Activated CD4-positive, alpha-beta T cell treated with anti-CD3 and anti-CD28 coated beads, Interleukin-2, amount 50 U/mL, for 48 hours (primary cell): ENCODE measurements around the gene BFAR.
"Not testable (repeated sequence)": the region's sequence is repeated elsewhere in the genome, so short reads cannot be mapped to it uniquely, and the experiment has no call there.

ENCODE experiments used
- DNase-seq, 2 experiments: peaks; one replicate each; pipeline ENCODE4 v3.0.0-alpha.2; 2020

The BFAR gene

GRCh38 chr16:14701859-14702258 is 69.1 kb downstream of the BFAR start:
- DNase-seq: not testable (repeated sequence)

DNA sequence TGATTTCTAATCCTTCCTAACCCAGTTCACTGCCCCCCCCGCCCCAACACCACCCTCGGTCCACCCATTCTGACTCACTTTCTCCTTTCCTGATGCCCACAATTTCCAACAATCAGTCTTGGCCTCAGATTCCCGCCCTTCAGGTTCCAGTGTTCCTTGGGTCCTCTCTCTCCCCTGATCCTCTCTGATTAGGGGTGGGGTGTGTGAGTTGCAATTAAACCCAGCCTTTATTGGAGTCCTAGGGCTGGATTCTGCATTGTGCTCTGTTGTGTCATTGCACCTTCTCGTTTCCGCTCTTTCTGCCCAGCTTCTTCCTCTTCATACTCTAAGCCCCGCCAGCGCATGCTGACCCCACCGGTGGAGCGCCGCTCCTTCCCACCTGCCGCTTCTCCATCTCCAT is 69.9 kb downstream of the BFAR start:
- not testable (repeated sequence) for DNase-seq

DNA sequence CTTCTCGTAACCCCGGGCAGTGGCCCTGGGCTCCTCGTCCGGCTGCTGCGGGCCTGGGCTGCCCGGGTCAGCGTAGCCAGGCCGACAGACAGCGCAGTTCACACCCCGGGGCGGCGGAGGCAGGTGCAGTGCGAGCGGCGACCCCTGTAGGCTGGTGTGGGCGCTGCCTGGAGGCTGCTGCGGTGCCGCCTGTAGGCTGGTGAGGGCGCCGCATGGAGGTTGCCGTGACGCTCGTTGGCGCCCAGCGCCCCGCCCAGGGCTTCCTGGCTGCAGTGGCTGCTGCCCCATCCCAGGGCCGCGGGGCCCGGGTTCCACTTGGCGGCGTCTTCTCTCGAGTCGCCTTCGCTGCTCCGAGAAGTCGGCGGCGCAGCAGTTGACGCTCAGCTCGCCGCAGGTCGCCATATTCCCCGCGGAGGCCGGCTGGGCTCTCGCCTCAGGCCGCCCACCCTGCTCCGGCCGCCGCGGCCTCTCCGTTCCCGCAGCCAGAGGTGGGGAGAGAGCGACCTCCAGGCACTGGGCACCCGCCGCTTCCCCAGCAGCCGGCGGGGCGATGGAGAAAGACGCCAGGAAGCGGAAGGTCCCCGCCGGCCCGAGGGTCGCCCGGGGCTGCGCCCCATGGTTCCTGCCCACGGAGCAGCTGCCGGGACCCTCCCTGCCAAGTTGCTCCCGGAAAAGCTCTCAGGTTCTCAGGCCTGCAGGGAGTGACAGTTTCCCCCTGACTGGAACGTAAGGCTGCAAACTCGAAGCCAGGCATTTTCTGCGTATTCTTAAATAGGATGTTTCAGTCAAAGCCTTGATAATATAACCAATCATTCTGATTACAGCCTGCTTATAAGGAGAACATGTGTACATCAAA is 70.6 kb downstream of the BFAR start, which contains the start of gene NPIPA3:
TSS of gene NPIPA3 (plus strand) at position 256 of the 856 bp plus-strand sequence. CDS start 5,533 bp downstream, outside the sequence.
- DNase-seq: not testable (repeated sequence)
